ENCODE measurements around the gene LAIR2. TPM values are rescaled to one million over a fixed set of nuclear protein-coding genes. Genes with fewer than 3 reads are reported as not detected.

LAIR2 gene
- polyA plus RNA-seq: under 1 TPM in 1 of 2 donors, not detected in 1; 0.08 TPM

GRCh38 chr19:54502518-54503048 is at the start of gene LAIR2:
Gene LAIR2 (plus strand): TSS chr19:54502831. CDS start chr19:54502919, 88 bp downstream.
- Histone ChIP-seq H3K9me3 (ENCODE audit: control insufficient read depth in 2 of 2, insufficient read depth in 1 of 2, low read depth in 1 of 2, low read length in 1 of 2) (no peaks in the 10 kb centered on the region), H3K27me3 (ENCODE audit: control insufficient read depth in 1 of 2, insufficient read depth in 2 of 2, low read length in 2 of 2) (no peaks in the 10 kb centered on the region), H3K27ac (ENCODE audit: low read depth in 2 of 2, low read length in 1 of 2) (no peak within 1 kb of the TSS), H3K4me3 (ENCODE audit: low read depth in 1 of 2, low read length in 2 of 2) (no peak within 1 kb of the TSS), H3K36me3 (ENCODE audit: control insufficient read depth in 2 of 2, insufficient read depth in 2 of 2, low read length in 1 of 2) (no peaks in the 10 kb centered on the region), H3K4me1 (ENCODE audit: control insufficient read depth in 2 of 2, insufficient read depth in 2 of 2, low read length in 1 of 2) (no peaks in the 10 kb centered on the region)
- WGBS, 2 donors: 64 to 73% methylated on average over 14 of the region's 14 CpGs

GRCh38 chr19:54453921-54454780 is 48.5 kb upstream of the LAIR2 start:
- Histone ChIP-seq H3K9me3 (ENCODE audit: control insufficient read depth in 2 of 2, insufficient read depth in 1 of 2, low read depth in 1 of 2, low read length in 1 of 2) (no peaks in the 10 kb centered on the region), H3K36me3 (ENCODE audit: control insufficient read depth in 2 of 2, insufficient read depth in 2 of 2, low read length in 1 of 2) (peaks cover 42 to 77% of the 10 kb centered on the region in 2 donors), H3K27me3 (ENCODE audit: control insufficient read depth in 1 of 2, insufficient read depth in 2 of 2, low read length in 2 of 2) (no peaks in the 10 kb centered on the region), H3K4me1 (ENCODE audit: control insufficient read depth in 2 of 2, insufficient read depth in 2 of 2, low read length in 1 of 2) (peaks cover 3 to 16% of the 10 kb centered on the region in 2 donors), H3K4me3 (ENCODE audit: low read depth in 1 of 2, low read length in 2 of 2) (no peak overlapping the region), H3K27ac (ENCODE audit: low read depth in 2 of 2, low read length in 1 of 2) (no peak overlapping the region)
- WGBS, 2 donors: 87 to 91% methylated on average over 31 of the region's 31 CpGs

DNA sequence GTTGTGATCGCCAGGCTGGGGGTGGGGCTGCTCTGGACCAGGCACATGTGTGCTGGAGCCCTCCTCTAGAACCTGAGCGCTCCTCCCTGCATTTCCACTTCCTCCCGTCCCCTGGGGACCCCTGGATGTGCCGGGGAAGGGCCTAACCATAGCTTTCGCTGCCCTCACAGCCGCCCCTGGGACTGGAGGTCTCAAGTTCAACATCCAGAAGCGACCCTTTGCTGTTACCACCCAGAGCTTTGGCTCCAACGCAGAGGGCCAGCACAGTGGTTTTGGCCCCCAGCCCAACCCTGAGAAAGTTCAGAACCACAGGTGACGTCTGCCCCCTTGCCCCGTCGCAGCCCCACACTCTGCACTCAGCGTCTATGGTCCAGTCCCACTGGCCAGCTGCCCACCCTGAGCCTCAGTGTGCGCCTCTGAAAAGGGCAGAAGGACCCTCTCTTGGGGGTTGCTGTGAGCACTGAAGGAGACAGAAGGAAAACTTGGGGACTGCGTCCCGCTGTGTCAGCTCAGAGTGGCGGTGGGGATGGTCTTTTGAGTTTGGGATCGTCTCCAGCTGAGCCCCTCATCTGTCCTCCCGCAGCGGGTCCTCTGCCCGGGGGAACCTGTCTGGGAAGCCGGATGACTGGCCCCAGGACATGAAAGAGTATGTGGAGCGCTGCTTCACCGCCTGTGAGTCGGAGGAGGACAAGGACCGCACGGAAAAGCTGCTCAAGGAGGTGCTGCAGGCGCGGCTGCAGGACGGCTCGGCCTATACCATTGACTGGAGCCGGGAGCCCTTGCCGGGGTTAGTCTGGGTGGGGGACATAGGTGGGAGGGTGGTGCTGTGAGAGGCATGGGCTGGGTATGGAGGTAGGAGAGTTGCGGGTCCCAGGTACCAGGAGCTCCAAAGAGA is 47.6 kb upstream of the LAIR2 start:
- Histone ChIP-seq H3K4me3 (ENCODE audit: low read depth in 1 of 2, low read length in 2 of 2) (no peak overlapping the region), H3K9me3 (ENCODE audit: control insufficient read depth in 2 of 2, insufficient read depth in 1 of 2, low read depth in 1 of 2, low read length in 1 of 2) (no peaks in the 10 kb centered on the region), H3K36me3 (ENCODE audit: control insufficient read depth in 2 of 2, insufficient read depth in 2 of 2, low read length in 1 of 2) (peaks cover 42 to 86% of the 10 kb centered on the region in 2 donors), H3K27ac (ENCODE audit: low read depth in 2 of 2, low read length in 1 of 2) (no peak overlapping the region), H3K4me1 (ENCODE audit: control insufficient read depth in 2 of 2, insufficient read depth in 2 of 2, low read length in 1 of 2) (peaks cover 3 to 14% of the 10 kb centered on the region in 2 donors), H3K27me3 (ENCODE audit: control insufficient read depth in 1 of 2, insufficient read depth in 2 of 2, low read length in 2 of 2) (no peaks in the 10 kb centered on the region)
- 89 to 92% methylated on average over 33 of the region's 33 CpGs for WGBS, 2 donors

DNA sequence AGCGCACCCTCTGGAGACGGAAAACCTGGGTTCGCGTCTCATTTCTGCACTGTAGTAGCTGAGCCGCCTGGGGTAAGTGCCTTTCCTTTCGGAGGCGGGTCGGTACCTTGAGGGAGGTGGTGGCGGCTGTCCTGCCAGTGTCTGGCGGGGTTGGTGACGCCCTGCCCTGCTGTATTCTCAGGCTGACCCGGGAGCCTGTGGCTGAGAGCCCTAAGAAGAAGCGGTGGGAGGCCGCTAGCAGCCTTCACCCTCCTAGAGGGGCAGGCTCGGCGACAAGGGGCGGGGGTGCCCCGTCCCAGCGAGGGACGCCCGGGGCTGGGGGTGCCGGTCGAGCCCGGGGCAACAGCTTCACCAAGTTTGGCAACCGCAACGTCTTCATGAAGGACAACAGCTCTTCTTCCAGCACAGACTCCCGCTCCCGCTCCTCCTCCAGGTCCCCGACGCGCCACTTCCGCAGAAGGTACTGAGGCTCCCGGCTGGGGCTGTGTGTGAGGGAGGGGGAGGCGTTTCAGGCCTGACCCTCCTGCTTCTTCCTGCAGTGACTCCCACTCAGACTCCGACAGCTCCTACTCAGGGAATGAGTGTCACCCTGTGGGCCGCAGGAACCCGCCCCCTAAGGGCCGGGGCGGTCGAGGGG is 46.7 kb upstream of the LAIR2 start:
- Histone ChIP-seq H3K27me3 (ENCODE audit: control insufficient read depth in 1 of 2, insufficient read depth in 2 of 2, low read length in 2 of 2) (no peaks in the 10 kb centered on the region), H3K4me1 (ENCODE audit: control insufficient read depth in 2 of 2, insufficient read depth in 2 of 2, low read length in 1 of 2) (peaks cover under 1 to 11% of the 10 kb centered on the region in 2 donors), H3K36me3 (ENCODE audit: control insufficient read depth in 2 of 2, insufficient read depth in 2 of 2, low read length in 1 of 2) (peaks cover 42 to 91% of the 10 kb centered on the region in 2 donors)

DNA sequence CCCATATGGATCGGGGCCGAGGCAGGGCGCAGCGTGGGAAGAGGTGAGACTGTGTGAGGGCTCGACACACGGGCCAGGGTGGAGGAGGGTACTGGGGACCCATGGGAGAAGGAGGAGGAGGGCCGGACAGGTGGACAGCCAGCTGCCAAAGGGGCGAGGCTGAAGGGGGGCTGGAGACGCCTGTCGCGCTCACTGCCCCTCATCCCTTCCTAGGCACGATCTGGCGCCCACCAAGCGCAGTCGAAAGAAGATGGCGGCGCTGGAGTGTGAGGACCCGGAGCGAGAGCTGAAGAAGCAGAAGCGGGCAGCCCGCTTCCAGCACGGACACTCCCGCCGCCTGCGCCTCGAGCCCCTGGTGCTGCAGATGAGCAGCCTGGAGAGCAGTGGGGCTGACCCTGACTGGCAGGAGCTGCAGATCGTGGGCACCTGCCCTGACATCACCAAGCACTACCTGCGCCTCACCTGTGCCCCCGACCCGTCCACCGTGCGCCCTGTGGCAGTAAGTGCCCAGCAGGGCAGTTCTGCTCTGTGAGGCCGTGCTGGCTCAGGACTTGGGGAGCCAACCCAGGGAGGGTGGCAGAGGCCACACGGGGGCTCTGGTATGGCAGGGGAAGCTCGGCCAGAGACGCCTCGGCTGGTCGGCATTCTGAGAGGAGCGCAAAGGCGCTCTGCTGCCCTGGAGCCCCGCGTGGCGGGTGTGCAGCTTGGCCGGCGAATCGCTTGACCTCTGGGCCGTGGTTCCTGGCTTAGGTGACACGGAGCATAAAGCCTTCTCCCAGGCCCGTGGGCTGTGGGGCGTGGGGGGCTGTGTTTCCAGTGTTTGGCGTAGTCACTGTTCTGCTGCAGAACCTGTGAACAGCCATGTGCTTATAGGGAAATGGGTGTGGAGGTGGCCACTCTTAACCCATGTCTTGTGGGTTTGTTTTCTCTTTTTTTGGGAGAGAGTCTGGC is 45.9 kb upstream of the LAIR2 start:
- H3K27me3 ChIP-seq (ENCODE audit: control insufficient read depth in 1 of 2, insufficient read depth in 2 of 2, low read length in 2 of 2): no peaks in the 10 kb centered on the region
- no peak overlapping the region for H3K4me3 ChIP-seq (ENCODE audit: low read depth in 1 of 2, low read length in 2 of 2)
- WGBS, 2 donors: 91 to 92% methylated on average over 50 to 51 of the region's 51 CpGs
- H3K36me3 ChIP-seq (ENCODE audit: control insufficient read depth in 2 of 2, insufficient read depth in 2 of 2, low read length in 1 of 2): peaks cover 42 to 91% of the 10 kb centered on the region in 2 donors
- no peak overlapping the region for H3K27ac ChIP-seq (ENCODE audit: low read depth in 2 of 2, low read length in 1 of 2)
- peaks cover 0 to 6% of the 10 kb centered on the region in 2 donors for H3K4me1 ChIP-seq (ENCODE audit: control insufficient read depth in 2 of 2, insufficient read depth in 2 of 2, low read length in 1 of 2)
- no peaks in the 10 kb centered on the region for H3K9me3 ChIP-seq (ENCODE audit: control insufficient read depth in 2 of 2, insufficient read depth in 1 of 2, low read depth in 1 of 2, low read length in 1 of 2)

More for the DNA sequence above, 46.7 kb upstream of the LAIR2 start:
- Histone ChIP-seq H3K9me3 (ENCODE audit: control insufficient read depth in 2 of 2, insufficient read depth in 1 of 2, low read depth in 1 of 2, low read length in 1 of 2) (no peaks in the 10 kb centered on the region), H3K27ac (ENCODE audit: low read depth in 2 of 2, low read length in 1 of 2) (no peak overlapping the region), H3K4me3 (ENCODE audit: low read depth in 1 of 2, low read length in 2 of 2) (no peak overlapping the region)
- 92 to 93% methylated on average over 40 of the region's 40 CpGs for WGBS, 2 donors

- Histone ChIP-seq H3K27ac (ENCODE audit: low read depth in 2 of 2, low read length in 1 of 2) (no peak overlapping the region), H3K36me3 (ENCODE audit: control insufficient read depth in 2 of 2, insufficient read depth in 2 of 2, low read length in 1 of 2) (peaks cover 31 to 85% of the 10 kb centered on the region in 2 donors), H3K27me3 (ENCODE audit: control insufficient read depth in 1 of 2, insufficient read depth in 2 of 2, low read length in 2 of 2) (no peaks in the 10 kb centered on the region), H3K4me3 (ENCODE audit: low read depth in 1 of 2, low read length in 2 of 2) (no peak overlapping the region), H3K9me3 (ENCODE audit: control insufficient read depth in 2 of 2, insufficient read depth in 1 of 2, low read depth in 1 of 2, low read length in 1 of 2) (no peaks in the 10 kb centered on the region), H3K4me1 (ENCODE audit: control insufficient read depth in 2 of 2, insufficient read depth in 2 of 2, low read length in 1 of 2) (peaks cover 0 to 12% of the 10 kb centered on the region in 2 donors)
- 90 to 93% methylated on average over 42 of the region's 42 CpGs for WGBS, 2 donors
These were observed 44.6 kb upstream of the LAIR2 start for GRCh38 chr19:54457773-54458647.

- WGBS, 2 donors: 81 to 82% methylated on average over 11 of the region's 11 CpGs
- peaks cover 0 to 12% of the 10 kb centered on the region in 2 donors for H3K4me1 ChIP-seq (ENCODE audit: control insufficient read depth in 2 of 2, insufficient read depth in 2 of 2, low read length in 1 of 2)
- H3K36me3 ChIP-seq (ENCODE audit: control insufficient read depth in 2 of 2, insufficient read depth in 2 of 2, low read length in 1 of 2): peaks cover 31 to 78% of the 10 kb centered on the region in 2 donors
- no peaks in the 10 kb centered on the region for H3K9me3 ChIP-seq (ENCODE audit: control insufficient read depth in 2 of 2, insufficient read depth in 1 of 2, low read depth in 1 of 2, low read length in 1 of 2)
- no peak overlapping the region for H3K27ac ChIP-seq (ENCODE audit: low read depth in 2 of 2, low read length in 1 of 2)
- H3K27me3 ChIP-seq (ENCODE audit: control insufficient read depth in 1 of 2, insufficient read depth in 2 of 2, low read length in 2 of 2): no peaks in the 10 kb centered on the region
- no peak overlapping the region for H3K4me3 ChIP-seq (ENCODE audit: low read depth in 1 of 2, low read length in 2 of 2)
These were observed 43.9 kb upstream of the LAIR2 start for GRCh38 chr19:54458648-54459281.
